HL-60 (cell line): ENCODE data around the gene ATXN7L1.

Experiments used
- DNase-seq, 2 experiments: peaks; one replicate each; pipeline ENCODE4 v3.0.0-alpha.2; 2010 to 2020; ENCODE audit warnings: low read depth in 1 of 2, low spot score in 1 of 2
- H3K27ac ChIP-seq: fragments of 250-450 bp; sonication (Bioruptor Pico); replicated peaks from 2 replicates; pipeline ENCODE4 v1.5.1; 2020; ENCODE audit warnings: mild to moderate bottlenecking, moderate library complexity
- H3K27me3 ChIP-seq: fragments of 250-450 bp; sonication (Bioruptor Pico); 2 replicates; pipeline ENCODE4 v1.5.1; 2021; ENCODE audit warnings: mild to moderate bottlenecking, moderate library complexity; ENCODE audit not compliant: insufficient read depth, poor library complexity, severe bottlenecking
- H3K4me3 ChIP-seq: replicated peaks from 2 replicates; pipeline ENCODE4 v1.5.1; 2011; ENCODE audit warnings: mild to moderate bottlenecking, control low read depth, low read length; ENCODE audit not compliant: insufficient read depth
- CTCF ChIP-seq: IDR thresholded peaks from one replicate; pipeline ENCODE4 v1.5.1; 2011; ENCODE audit warnings: low read length, control low read depth, inconsistent platforms; ENCODE audit not compliant: insufficient read depth
- GABPA ChIP-seq: IDR thresholded peaks from 2 replicates; pipeline ENCODE4 v1.6.1; 2012; ENCODE audit warnings: low read depth
- POLR2AphosphoS5 ChIP-seq: IDR thresholded peaks from 2 replicates; pipeline ENCODE4 v1.6.1; 2012; ENCODE audit warnings: low read depth
- REST ChIP-seq: IDR thresholded peaks from 2 replicates; pipeline ENCODE4 v1.6.1; 2012; ENCODE audit warnings: low read depth; ENCODE audit not compliant: insufficient replicate concordance
- SPI1 ChIP-seq: IDR thresholded peaks from 2 replicates; pipeline ENCODE4 v1.6.1; 2012; ENCODE audit warnings: low read depth, mild to moderate bottlenecking, borderline replicate concordance

The ATXN7L1 gene

GRCh38 chr7:105799677-105800076 is 76.7 kb downstream of the ATXN7L1 start:
- DNase-seq, result no peak
- Histone ChIP-seq H3K4me3 (no peak overlapping the region), H3K27me3 (no peaks in the 10 kb centered on the region), H3K27ac (no peak overlapping the region)
- no peak for TF ChIP-seq REST
- no peak for TF ChIP-seq POLR2AphosphoS5
- no peak for TF ChIP-seq SPI1
- no peak for TF ChIP-seq GABPA
- TF ChIP-seq CTCF, result no peak

- Histone ChIP-seq H3K4me3 (no peak overlapping the region), H3K27me3 (no peaks in the 10 kb centered on the region), H3K27ac (no peak overlapping the region)
- no peak for TF ChIP-seq POLR2AphosphoS5
- TF ChIP-seq SPI1, result no peak
- TF ChIP-seq CTCF, result no peak
- TF ChIP-seq GABPA, result no peak
- TF ChIP-seq REST, result no peak
- DNase-seq, result no peak
Observed at GRCh38 chr7:105799006-105799405, 77.4 kb downstream of the ATXN7L1 start.

- no peaks in the 10 kb centered on the region for H3K27me3 ChIP-seq
- TF ChIP-seq POLR2AphosphoS5 (no peak), SPI1 (no peak), REST (no peak), GABPA (no peak), CTCF (no peak)
- no peak overlapping the region for H3K27ac ChIP-seq
- DNase-seq, result no peak
- no peak overlapping the region for H3K4me3 ChIP-seq
Observed at GRCh38 chr7:105797652-105798051, 78.7 kb downstream of the ATXN7L1 start.
